Keratinocyte (primary cell): ENCODE results near the gene RITA1. TPM values are rescaled to one million over a fixed set of nuclear protein-coding genes. Genes with fewer than 3 reads are reported as not detected.

Experiments used
- DNase-seq: peaks from one replicate; pipeline ENCODE4 v3.0.0-alpha.2; 2011; ENCODE audit warnings: low read depth, missing footprints, low spot score
- FAIRE-seq: peaks from 2 replicates; lab custom pipeline; 2011; peaks lifted over from hg19 to GRCh38; lab: Jason Lieb, UNC
- H2AFZ ChIP-seq: 2 replicates; pipeline ENCODE4 v1.6.0; 2012; ENCODE audit warnings: low read length, control low read depth, inconsistent platforms; ENCODE audit not compliant: control insufficient read depth
- H3K27ac ChIP-seq: 2 replicates; pipeline ENCODE4 v1.5.1; 2011; ENCODE audit warnings: low read length; ENCODE audit not compliant: control insufficient read depth, insufficient read depth
- H3K27me3 ChIP-seq: 3 replicates; pipeline ENCODE4 v1.6.0; 2011; ENCODE audit warnings: low read length; ENCODE audit not compliant: control insufficient read depth, insufficient read depth; ENCODE audit errors: extremely low read depth
- H3K36me3 ChIP-seq, 2 experiments: 2 replicates in 1 of 2; 3 replicates in 1 of 2; pipeline ENCODE4 v1.5.1; 2011; ENCODE audit warnings: low read length in 2 of 2, mild to moderate bottlenecking in 1 of 2; ENCODE audit not compliant: control insufficient read depth in 2 of 2, insufficient read depth in 2 of 2; ENCODE audit errors: extremely low read depth in 1 of 2
- H3K4me1 ChIP-seq: 3 replicates; pipeline ENCODE4 v1.5.1; 2011; ENCODE audit warnings: low read length; ENCODE audit not compliant: control insufficient read depth, insufficient read depth; ENCODE audit errors: extremely low read depth
- H3K4me2 ChIP-seq: 3 replicates; pipeline ENCODE4 v1.6.0; 2011; ENCODE audit warnings: low read depth, low read length; ENCODE audit not compliant: control insufficient read depth, insufficient read depth; ENCODE audit errors: extremely low read depth
- H3K4me3 ChIP-seq, 3 experiments: fragments of 200-600 bp in 1 of 3; sonication (generic) in 1 of 3; 2 replicates in 2 of 3; 3 replicates in 1 of 3; pipeline ENCODE4 v1.5.1; 2011 to 2016; ENCODE audit warnings: low read length in 3 of 3, mild to moderate bottlenecking in 3 of 3, control low read depth in 2 of 3, inconsistent platforms in 1 of 3, low read depth in 1 of 3, mixed read lengths in 1 of 3, mixed run types in 1 of 3, moderate library complexity in 1 of 3; ENCODE audit not compliant: control insufficient read depth in 2 of 3, insufficient read depth in 2 of 3; ENCODE audit errors: extremely low read depth in 1 of 3
- H3K79me2 ChIP-seq: 2 replicates; pipeline ENCODE4 v1.6.0; 2012; ENCODE audit warnings: low read length; ENCODE audit not compliant: control insufficient read depth, insufficient read depth
- H3K9ac ChIP-seq: 3 replicates; pipeline ENCODE4 v1.6.0; 2011; ENCODE audit warnings: low read length; ENCODE audit not compliant: control insufficient read depth, insufficient read depth; ENCODE audit errors: extremely low read depth
- H3K9me1 ChIP-seq: 3 replicates; pipeline ENCODE4 v1.6.0; 2011; ENCODE audit warnings: low read length; ENCODE audit not compliant: control insufficient read depth, insufficient read depth; ENCODE audit errors: extremely low read depth
- H3K9me3 ChIP-seq: 2 replicates; pipeline ENCODE4 v1.5.1; 2012; ENCODE audit warnings: low read depth, low read length; ENCODE audit not compliant: control insufficient read depth
- H4K20me1 ChIP-seq: 3 replicates; pipeline ENCODE4 v1.6.0; 2011; ENCODE audit warnings: low read length; ENCODE audit not compliant: control insufficient read depth, insufficient read depth; ENCODE audit errors: extremely low read depth
- EZH2 ChIP-seq: IDR thresholded peaks from one replicate; pipeline ENCODE4 v1.6.1; 2012; ENCODE audit warnings: inconsistent platforms, mild to moderate bottlenecking, low read length, moderate library complexity
- dilution Hi-C: fragments of 300-500 bp; cut with MboI; formaldehyde crosslinking; loops from one replicate; pipeline ENCODE4 v1.7.0; 2020; ENCODE audit warnings: low sequenced_read_pairs; ENCODE audit not compliant: extremely low pct_ligation_motif_present
- polyA plus RNA-seq, 5 experiments: library from polyadenylated mRNA; depleted of rRNA in 3 of 5; stranded (reverse) in 3 of 5; stranded (forward) in 1 of 5; unstranded in 1 of 5; fragments of >200 nt; gene quantifications; 1 replicate in 1 of 5; 2 replicates in 3 of 5; 3 replicates in 1 of 5; pipeline versions ENCODE4 v1.2.1 to v1.2.3, GENCODE V29; 2011 to 2012; ENCODE audit warnings: missing spikeins in 2 of 5, low read depth in 1 of 5, low replicate concordance in 1 of 5
- TF ChIP-seq, protein P1 (sequence below), 3 experiments: IDR thresholded peaks in 1 of 3; conservative IDR thresholded peaks in 1 of 3; optimal IDR thresholded peaks in 1 of 3; 2 replicates in 2 of 3; 3 replicates in 1 of 3; pipeline versions ENCODE3 to v1.5.1; 2011; ENCODE audit warnings: low read length in 3 of 3, mild to moderate bottlenecking in 3 of 3, moderate library complexity in 2 of 3, control low read depth in 1 of 3, inconsistent platforms in 1 of 3; ENCODE audit not compliant: insufficient read depth in 2 of 3; ENCODE audit errors: extremely low read depth in 1 of 3

Gene RITA1
- polyA plus RNA-seq, 1 donor (not counting 4 experiments of a cell fraction or from before 2014, with no cell fraction given) = 11.8 TPM

- Histone ChIP-seq H3K27me3 (no peaks in the 10 kb centered on the region), H3K4me3 (no peak overlapping the region), H3K9ac (no peak overlapping the region), H2AFZ (no peak overlapping the region), H3K36me3 (no peaks in the 10 kb centered on the region), H3K4me2 (no peak overlapping the region), H3K4me1 (no peaks in the 10 kb centered on the region), H3K27ac (no peak overlapping the region), H3K9me3 (no peaks in the 10 kb centered on the region), H3K79me2 (no peaks in the 10 kb centered on the region), H4K20me1 (no peaks in the 10 kb centered on the region), H3K9me1 (no peaks in the 10 kb centered on the region)
- no peak for TF ChIP-seq EZH2
- TF ChIP-seq, protein P1, sequence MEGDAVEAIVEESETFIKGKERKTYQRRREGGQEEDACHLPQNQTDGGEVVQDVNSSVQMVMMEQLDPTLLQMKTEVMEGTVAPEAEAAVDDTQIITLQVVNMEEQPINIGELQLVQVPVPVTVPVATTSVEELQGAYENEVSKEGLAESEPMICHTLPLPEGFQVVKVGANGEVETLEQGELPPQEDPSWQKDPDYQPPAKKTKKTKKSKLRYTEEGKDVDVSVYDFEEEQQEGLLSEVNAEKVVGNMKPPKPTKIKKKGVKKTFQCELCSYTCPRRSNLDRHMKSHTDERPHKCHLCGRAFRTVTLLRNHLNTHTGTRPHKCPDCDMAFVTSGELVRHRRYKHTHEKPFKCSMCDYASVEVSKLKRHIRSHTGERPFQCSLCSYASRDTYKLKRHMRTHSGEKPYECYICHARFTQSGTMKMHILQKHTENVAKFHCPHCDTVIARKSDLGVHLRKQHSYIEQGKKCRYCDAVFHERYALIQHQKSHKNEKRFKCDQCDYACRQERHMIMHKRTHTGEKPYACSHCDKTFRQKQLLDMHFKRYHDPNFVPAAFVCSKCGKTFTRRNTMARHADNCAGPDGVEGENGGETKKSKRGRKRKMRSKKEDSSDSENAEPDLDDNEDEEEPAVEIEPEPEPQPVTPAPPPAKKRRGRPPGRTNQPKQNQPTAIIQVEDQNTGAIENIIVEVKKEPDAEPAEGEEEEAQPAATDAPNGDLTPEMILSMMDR (optimal IDR thresholded peaks at IDR 0.05 in 1 of 3, IDR thresholded peaks at IDR 0.05 in 1 of 3, conservative IDR thresholded peaks at IDR 0.05 in 1 of 3; ENCODE audit: extremely low read depth in 1 of 3, insufficient read depth in 2 of 3, low read length in 3 of 3) = no peak
- DNase-seq (no peak), FAIRE-seq (no peak)
- dilution Hi-C loops = no loop called here
Observed at GRCh38 chr12:113207613-113208040, 22.1 kb downstream of the RITA1 start.

GRCh38 chr12:113208041-113208934 lies 22.8 kb downstream of the RITA1 start:
- H3K9me3 ChIP-seq = no peaks in the 10 kb centered on the region
- no peak for FAIRE-seq
- H3K27ac ChIP-seq = no peak overlapping the region
- H2AFZ ChIP-seq = no peak overlapping the region
- no peak for DNase-seq
- H4K20me1 ChIP-seq = no peaks in the 10 kb centered on the region
- H3K4me3 ChIP-seq = no peak overlapping the region
- H3K4me2 ChIP-seq = no peak overlapping the region
- dilution Hi-C loops = no loop called here
- H3K4me1 ChIP-seq = no peaks in the 10 kb centered on the region
- TF ChIP-seq, protein P1 (optimal IDR thresholded peaks at IDR 0.05 in 1 of 3, IDR thresholded peaks at IDR 0.05 in 1 of 3, conservative IDR thresholded peaks at IDR 0.05 in 1 of 3; ENCODE audit: extremely low read depth in 1 of 3, insufficient read depth in 2 of 3, low read length in 3 of 3) = no peak
- TF ChIP-seq EZH2 = no peak
- H3K27me3 ChIP-seq = no peaks in the 10 kb centered on the region
- no peaks in the 10 kb centered on the region for H3K36me3 ChIP-seq
- H3K9me1 ChIP-seq = no peaks in the 10 kb centered on the region
- H3K9ac ChIP-seq = no peak overlapping the region
- no peaks in the 10 kb centered on the region for H3K79me2 ChIP-seq
